ENCODE measurements around the gene C9. TPM values are rescaled to one million over a fixed set of nuclear protein-coding genes. Genes with fewer than 3 reads are reported as not detected.

Gene C9
- total RNA-seq, 2 donors from 2014 or later: not detected

DNA sequence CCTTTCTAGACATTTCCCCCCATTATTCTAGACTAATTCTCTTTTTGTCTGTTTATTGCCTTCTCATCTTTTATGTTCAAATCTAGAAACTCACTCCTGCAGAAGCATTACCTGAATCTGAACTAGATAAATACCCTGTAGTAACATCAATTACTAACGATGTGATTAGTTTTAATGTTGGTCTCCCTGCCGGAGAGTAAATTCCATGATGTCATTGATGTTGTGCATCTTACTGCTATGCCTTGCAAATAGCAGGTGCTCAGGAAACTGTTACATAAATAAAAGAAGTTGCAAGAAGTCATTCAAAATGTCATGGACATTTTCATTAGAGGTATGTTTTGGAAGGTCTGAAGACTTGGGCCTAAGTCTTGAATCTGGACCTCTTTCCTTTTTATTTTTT lies 23.0 kb upstream of the C9 start:
- H3K9me3 ChIP-seq: no peaks in the 10 kb centered on the region
- H3K27me3 ChIP-seq (replicated peaks; ENCODE audit: insufficient read depth): no peaks in the 10 kb centered on the region
- no peak for ATAC-seq (ENCODE audit: insufficient number of reproducible peaks, low FRiP score, low read depth)
- H3K27ac ChIP-seq: no peak overlapping the region
- peaks cover 28% of the 10 kb centered on the region for H3K36me3 ChIP-seq
- H3K4me1 ChIP-seq (ENCODE audit: control insufficient read depth in 1 of 2, low read depth in 2 of 2): no peaks in the 10 kb centered on the region
- DNase-seq (ENCODE audit: low spot score): no peak
- no peak overlapping the region for H3K4me3 ChIP-seq
- no peak for TF ChIP-seq CTCF (IDR thresholded peaks at IDR 0.05)

GRCh38 chr5:39384271-39384670 lies 20.0 kb upstream of the C9 start:
- Histone ChIP-seq H3K27ac (no peak overlapping the region), H3K27me3 (replicated peaks; ENCODE audit: insufficient read depth) (no peaks in the 10 kb centered on the region), H3K4me3 (no peak overlapping the region), H3K36me3 (peaks cover 19% of the 10 kb centered on the region), H3K4me1 (ENCODE audit: control insufficient read depth in 1 of 2, low read depth in 2 of 2) (no peaks in the 10 kb centered on the region), H3K9me3 (no peaks in the 10 kb centered on the region)
- TF ChIP-seq CTCF (IDR thresholded peaks at IDR 0.05): no peak
- ATAC-seq (ENCODE audit: insufficient number of reproducible peaks, low FRiP score, low read depth): no peak
- no peak for DNase-seq (ENCODE audit: low spot score)

- Histone ChIP-seq H3K4me3 (no peak overlapping the region), H3K4me1 (ENCODE audit: control insufficient read depth in 1 of 2, low read depth in 2 of 2) (no peaks in the 10 kb centered on the region), H3K36me3 (peaks cover 23% of the 10 kb centered on the region), H3K27ac (no peak overlapping the region), H3K27me3 (replicated peaks; ENCODE audit: insufficient read depth) (no peaks in the 10 kb centered on the region), H3K9me3 (no peaks in the 10 kb centered on the region)
- DNase-seq (ENCODE audit: low spot score) (no peak), ATAC-seq (ENCODE audit: insufficient number of reproducible peaks, low FRiP score, low read depth) (no peak)
- no peak for TF ChIP-seq CTCF (IDR thresholded peaks at IDR 0.05)
Observed at GRCh38 chr5:39381376-39381775, 17.1 kb upstream of the C9 start.

DNA sequence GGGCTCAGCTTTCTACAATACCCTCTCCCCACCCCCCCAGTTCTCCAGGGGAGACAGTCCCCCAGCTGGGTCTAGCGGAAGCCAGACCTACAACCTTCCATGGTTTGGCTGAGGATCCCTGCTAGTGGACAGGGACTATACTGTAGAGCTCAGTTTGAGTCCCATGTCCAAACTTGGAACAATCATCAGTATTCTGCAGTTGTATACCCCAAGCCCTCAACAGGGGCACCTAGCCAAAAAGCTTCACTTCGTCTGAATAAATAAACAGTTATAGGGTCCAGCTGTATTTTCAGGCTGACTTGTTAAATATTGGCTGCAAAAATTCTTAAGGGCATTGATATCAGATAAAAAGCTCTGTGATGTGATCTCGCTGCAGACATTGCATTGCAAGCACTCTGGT lies 15.4 kb upstream of the C9 start:
- Histone ChIP-seq H3K4me3 (no peak overlapping the region), H3K9me3 (no peaks in the 10 kb centered on the region), H3K4me1 (ENCODE audit: control insufficient read depth in 1 of 2, low read depth in 2 of 2) (no peaks in the 10 kb centered on the region), H3K27ac (no peak overlapping the region), H3K36me3 (peaks cover 34% of the 10 kb centered on the region), H3K27me3 (replicated peaks; ENCODE audit: insufficient read depth) (no peaks in the 10 kb centered on the region)
- no peak for DNase-seq (ENCODE audit: low spot score)
- no peak for ATAC-seq (ENCODE audit: insufficient number of reproducible peaks, low FRiP score, low read depth)
- TF ChIP-seq CTCF (IDR thresholded peaks at IDR 0.05): no peak

GRCh38 chr5:39377613-39378012 lies 13.3 kb upstream of the C9 start:
- Histone ChIP-seq H3K9me3 (no peaks in the 10 kb centered on the region), H3K36me3 (peaks cover 33% of the 10 kb centered on the region), H3K4me3 (no peak overlapping the region), H3K27me3 (replicated peaks; ENCODE audit: insufficient read depth) (no peaks in the 10 kb centered on the region), H3K27ac (no peak overlapping the region), H3K4me1 (ENCODE audit: control insufficient read depth in 1 of 2, low read depth in 2 of 2) (no peaks in the 10 kb centered on the region)
- ATAC-seq (ENCODE audit: insufficient number of reproducible peaks, low FRiP score, low read depth): no peak
- TF ChIP-seq CTCF (IDR thresholded peaks at IDR 0.05): no peak
- no peak for DNase-seq (ENCODE audit: low spot score)
